Amygdala (tissue), 56 donors: ENCODE measurements around the gene ALDH1L1.
"Not testable (repeated sequence)": the region's sequence is repeated elsewhere in the genome, so short reads cannot be mapped to it uniquely, and the experiment has no call there.

ENCODE experiments used
- DNase-seq, 56 donors: peaks; one replicate each; lab custom pipeline; 2025; lab: John Stamatoyannopoulos, UW

Gene ALDH1L1

GRCh38 chr3:126087552-126088175 lies 92.7 kb downstream of the ALDH1L1 start:
- no peak for DNase-seq

- DNase-seq, result no peak
Measured at GRCh38 chr3:126085841-126086240, 94.5 kb downstream of the ALDH1L1 start.

- DNase-seq, result no peak
Measured at GRCh38 chr3:126085276-126085675, 95.1 kb downstream of the ALDH1L1 start.

- DNase-seq, result no peak
Measured at GRCh38 chr3:126084768-126085180, 95.6 kb downstream of the ALDH1L1 start.

- DNase-seq, result peak in 55 of 56 donors; percentile 24 to 86 (median 73)
Measured at GRCh38 chr3:126083913-126084767, 96.2 kb downstream of the ALDH1L1 start, which contains the start of gene SLC41A3. Gene SLC41A3 (minus strand): TSS chr3:126084124. CDS start chr3:126068219, 15,905 bp downstream.

- DNase-seq, result peak in 1 of 56 donors; percentile 56
Measured at GRCh38 chr3:126083511-126083912, 96.9 kb downstream of the ALDH1L1 start.

- DNase-seq, result no peak
Measured at GRCh38 chr3:126083138-126083445, 97.3 kb downstream of the ALDH1L1 start.

GRCh38 chr3:126082362-126083137 lies 97.8 kb downstream of the ALDH1L1 start:
- no peak for DNase-seq

- no peak for DNase-seq
Measured at GRCh38 chr3:126081618-126082361, 98.6 kb downstream of the ALDH1L1 start.

GRCh38 chr3:126080970-126081369 lies 99.4 kb downstream of the ALDH1L1 start:
- DNase-seq, result no peak

GRCh38 chr3:126078866-126079265 lies 101.5 kb downstream of the ALDH1L1 start:
- DNase-seq, result no peak

GRCh38 chr3:126077754-126078153 lies 102.6 kb downstream of the ALDH1L1 start:
- no peak for DNase-seq

- DNase-seq, result no peak
Measured at GRCh38 chr3:126076140-126076539, 104.2 kb downstream of the ALDH1L1 start.

- no peak for DNase-seq
Measured at GRCh38 chr3:126070146-126070545, 110.2 kb downstream of the ALDH1L1 start.

- no peak for DNase-seq
Measured at GRCh38 chr3:126067959-126068358, 112.4 kb downstream of the ALDH1L1 start.

- not testable (repeated sequence) for DNase-seq
Measured at GRCh38 chr3:126066676-126067075, 113.7 kb downstream of the ALDH1L1 start.

GRCh38 chr3:126065876-126066275 lies 114.5 kb downstream of the ALDH1L1 start:
- DNase-seq, result no peak

GRCh38 chr3:126064627-126065258 lies 115.6 kb downstream of the ALDH1L1 start:
- DNase-seq, result no peak

- no peak for DNase-seq
Measured at GRCh38 chr3:126063358-126063965, 116.9 kb downstream of the ALDH1L1 start.
